Activated naive CD4-positive, alpha-beta T cell treated with Interleukin-2 at 50 U/mL for 16 hours (primary cell): Measurements from ENCODE around the gene MCRIP1.

ENCODE experiments used
- DNase-seq: peaks from one replicate; pipeline ENCODE4 v3.0.0-alpha.2; 2020

MCRIP1 gene

GRCh38 chr17:81802856-81803643 lies 30.0 kb downstream of the MCRIP1 start:
- no peak for DNase-seq

DNA sequence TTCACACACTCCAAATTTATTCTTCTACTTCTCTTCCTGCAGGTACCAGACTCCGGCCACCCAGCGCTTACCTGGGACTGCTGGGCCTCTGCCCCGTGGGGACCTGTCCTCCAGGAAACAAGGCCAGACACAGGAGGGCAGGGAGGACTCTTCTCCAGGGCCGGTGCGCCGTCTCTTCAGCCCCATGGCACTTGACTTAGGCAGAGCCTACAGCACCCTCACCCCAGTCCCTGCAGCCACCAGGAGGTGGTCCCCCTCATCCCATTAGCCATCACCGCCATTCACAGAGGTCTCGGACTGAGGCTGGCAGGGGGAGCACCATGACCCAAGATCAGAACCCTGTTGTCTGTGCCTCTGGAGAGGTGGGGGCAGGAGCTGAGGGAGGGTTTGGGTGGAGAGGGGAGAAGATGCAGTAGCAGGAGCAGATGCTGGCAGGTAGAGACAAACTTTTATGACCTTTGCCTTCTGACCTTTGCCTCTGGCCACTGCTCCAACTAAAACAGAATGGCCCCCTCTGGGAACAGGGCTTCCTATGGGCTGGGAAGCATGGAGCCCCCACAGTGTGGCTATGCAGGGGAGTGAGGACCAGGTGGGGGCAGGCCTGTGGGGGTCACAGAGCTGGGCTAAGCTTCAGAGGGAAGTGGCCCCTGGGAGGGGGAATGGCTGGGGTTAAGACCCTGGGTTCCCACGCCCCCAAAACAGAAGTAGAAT lies 30.9 kb downstream of the MCRIP1 start:
- DNase-seq, result no peak

- no peak for DNase-seq
Measured at GRCh38 chr17:81801327-81801726, 31.8 kb downstream of the MCRIP1 start.

- no peak for DNase-seq
Measured at GRCh38 chr17:81794509-81794908, 38.6 kb downstream of the MCRIP1 start.

DNA sequence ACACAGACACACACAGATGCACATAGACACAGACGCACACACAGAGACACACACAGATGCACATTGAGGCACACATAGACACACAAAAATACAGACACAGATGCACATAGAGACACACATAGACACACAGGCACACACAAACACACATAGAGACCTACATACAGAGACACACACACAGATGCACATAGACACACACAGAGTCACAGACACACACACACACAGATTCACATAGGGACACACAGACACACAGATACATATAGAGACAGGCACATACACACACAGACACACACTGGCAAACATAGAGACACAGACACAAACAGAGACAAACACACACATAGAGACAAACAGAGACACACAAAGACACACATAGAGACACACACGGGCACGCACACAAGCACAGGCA lies 39.0 kb downstream of the MCRIP1 start:
- DNase-seq, result no peak

- no peak for DNase-seq
Measured at GRCh38 chr17:81792675-81793615, 40.1 kb downstream of the MCRIP1 start.
